ENCODE results near the gene LRRC38.

- TF ChIP-seq POLR2A (IDR thresholded peaks at IDR 0.05) (no peak), CTCF (IDR thresholded peaks at IDR 0.05) (no peak), EP300 (IDR thresholded peaks at IDR 0.05) (no peak)
Measured at GRCh38 chr1:13510499-13510898, 3.3 kb downstream of the LRRC38 start.
